DMS53 (cell line): ENCODE measurements around the gene GRID2.

Source experiments
- DNase-seq: peaks from one replicate; lab custom pipeline; 2025; lab: John Stamatoyannopoulos, UW

The GRID2 gene

DNA sequence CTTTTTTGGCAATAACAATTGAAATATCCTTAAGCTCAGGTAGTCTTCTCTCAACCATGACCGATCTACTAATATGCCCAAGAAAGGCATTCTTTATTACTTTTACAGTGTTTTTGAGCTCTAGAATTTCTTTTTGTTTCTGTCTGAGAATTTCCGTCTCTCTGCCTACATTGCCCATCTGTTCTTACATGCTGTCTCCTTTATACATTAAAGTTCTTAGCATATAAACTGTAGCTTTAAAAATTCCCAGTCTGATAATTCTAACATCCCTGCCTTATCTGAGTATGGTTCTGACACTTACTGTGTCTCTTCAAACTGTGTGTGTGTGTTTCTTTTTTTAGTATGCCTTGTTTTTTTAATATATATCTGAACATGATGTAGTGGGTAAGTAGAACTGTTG, 658.1 kb downstream of the GRID2 start:
- DNase-seq: no peak

DNA sequence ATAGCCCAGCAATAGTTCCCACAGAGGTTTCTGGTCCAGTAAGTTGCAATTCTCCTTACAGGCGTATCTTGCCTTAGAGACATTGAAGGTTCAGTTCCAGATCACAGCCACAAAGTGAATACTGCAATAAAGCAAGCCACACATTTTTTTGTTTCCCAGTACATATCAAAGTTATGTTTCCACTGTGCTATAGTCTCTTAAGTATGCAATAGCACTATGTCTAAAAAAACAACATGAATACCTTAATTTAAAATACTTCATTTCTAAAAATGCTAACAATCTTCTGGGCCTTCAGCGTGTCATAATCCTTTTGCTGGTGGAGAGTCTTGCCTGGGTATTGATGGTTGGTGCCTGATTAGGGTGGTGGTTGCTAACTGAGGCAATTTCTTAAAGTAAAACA, 659.1 kb downstream of the GRID2 start:
- no peak for DNase-seq

DNA sequence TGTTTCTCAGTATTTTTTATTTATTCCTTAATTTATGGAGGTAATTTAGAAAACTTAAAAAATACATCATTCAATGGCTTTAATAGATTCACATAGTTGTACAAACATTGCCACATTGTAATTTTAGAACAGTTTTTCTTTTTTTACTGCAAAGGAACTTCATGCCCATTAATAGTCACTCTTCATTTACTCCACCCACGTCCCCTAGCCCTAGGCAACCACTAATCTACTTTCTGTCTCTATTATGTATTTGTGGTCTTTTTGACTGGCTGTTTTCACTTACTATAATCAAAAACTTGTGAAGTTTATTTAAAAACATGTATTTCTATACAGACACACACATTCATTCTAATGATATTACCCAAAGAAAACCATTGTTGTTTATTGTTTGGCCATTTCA, 664.8 kb downstream of the GRID2 start:
- no peak for DNase-seq

DNA sequence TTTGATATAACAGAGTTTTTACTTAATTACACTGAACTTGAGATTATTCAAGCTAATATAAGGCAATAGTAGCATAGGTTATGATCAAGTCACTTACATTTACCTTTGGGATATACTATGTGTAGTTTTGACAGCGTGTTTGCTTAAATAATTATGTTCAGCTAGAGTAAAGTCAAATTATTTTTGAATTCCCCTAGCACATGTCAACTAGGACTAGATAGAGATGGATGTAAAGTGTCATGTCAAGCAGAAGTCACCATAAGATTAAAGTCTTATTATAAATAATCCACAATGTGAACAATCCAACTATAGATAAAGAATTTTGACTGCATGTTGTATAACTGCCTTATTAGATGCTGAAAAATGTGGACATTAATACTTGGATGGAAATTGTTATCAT, 665.2 kb downstream of the GRID2 start:
- DNase-seq: no peak

DNA sequence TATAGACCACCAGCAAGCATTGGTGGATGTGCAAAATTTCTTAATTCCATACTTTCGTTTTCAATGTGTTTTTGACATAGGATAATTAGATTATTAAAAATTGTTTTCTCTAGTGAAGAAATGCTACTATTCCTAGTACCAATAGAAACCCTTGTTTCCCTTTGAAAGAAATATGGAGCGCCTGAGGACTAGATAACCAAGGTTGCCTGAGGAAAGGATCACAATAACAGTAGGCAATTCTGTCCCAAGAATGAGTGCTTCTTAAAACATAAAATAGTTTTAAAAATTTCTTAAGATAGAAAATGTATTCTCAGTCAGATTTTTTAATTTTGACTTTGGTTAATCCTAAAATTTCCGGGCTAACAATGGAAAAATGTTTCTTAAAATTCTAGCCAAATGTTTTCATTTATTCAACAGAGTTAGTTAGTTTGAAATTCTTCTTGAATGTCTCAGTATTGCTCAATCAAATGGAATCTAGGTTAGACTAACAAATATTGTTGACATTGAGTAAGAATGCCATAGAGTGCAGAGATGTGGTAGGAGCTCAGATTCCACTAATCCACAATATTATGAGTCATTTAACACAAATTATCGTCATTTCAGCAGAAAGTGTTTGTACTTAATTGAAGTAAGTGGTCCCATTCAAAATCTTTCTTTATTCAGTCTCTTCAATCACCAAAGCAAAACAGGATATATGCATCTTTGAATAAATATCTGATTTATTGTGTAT, 666.0 kb downstream of the GRID2 start:
- peak; percentile 83 for DNase-seq

DNA sequence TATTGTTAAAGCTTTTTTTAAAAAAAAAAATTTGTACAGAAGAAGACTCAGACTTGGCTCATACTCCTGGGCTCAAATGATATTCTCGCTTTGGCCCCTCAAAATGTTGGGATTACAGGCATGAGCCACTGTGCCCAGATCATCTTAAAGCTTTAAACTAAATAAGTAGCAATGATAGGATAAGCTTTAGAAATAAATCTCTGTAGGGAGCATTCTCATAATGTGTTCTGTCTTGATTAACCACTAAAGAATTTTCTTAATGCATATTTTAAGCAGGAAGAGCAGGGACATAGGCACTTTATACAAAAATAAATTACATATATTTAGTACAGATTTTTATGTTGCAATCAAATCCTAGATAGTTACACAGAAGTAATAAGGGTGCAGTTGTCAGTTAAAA, 667.2 kb downstream of the GRID2 start:
- DNase-seq: no peak

DNA sequence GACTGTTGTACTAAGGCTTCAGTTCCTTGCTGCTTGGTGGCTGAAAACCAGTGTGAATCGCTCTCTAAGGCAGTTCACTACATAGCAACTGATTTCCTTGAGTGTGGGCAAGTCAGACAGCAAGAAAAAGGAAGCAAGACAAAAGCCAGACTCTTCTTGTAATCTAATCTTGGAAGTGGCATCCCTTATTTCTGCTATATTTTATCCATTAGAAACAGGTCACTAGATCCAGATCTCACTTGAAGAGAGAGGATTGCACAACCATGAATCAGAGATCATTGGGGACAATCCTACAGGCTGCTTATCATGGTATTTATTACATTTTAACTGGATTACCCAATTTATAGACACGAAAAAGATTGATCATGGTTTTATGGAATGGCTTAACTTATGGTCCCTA, 684.5 kb downstream of the GRID2 start:
- DNase-seq: no peak

DNA sequence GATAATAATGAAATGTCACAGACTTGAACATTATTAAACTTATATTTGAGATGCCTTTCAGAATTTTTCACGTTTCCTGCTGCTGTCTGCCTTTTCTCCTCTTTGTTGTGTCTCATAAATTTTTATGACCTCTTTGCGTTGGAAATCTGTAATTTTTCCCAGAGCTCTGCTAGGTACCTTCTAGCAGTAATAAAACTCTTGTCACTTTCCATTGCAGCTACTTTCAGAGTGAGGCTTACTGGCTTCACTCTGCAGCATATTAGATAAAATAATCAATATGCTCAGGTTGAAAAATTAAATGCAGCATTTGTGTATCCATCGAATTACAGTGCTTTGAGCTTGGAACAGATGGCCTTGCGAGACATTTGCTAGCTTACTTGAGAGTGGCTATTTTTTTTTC, 689.0 kb downstream of the GRID2 start:
- no peak for DNase-seq

DNA sequence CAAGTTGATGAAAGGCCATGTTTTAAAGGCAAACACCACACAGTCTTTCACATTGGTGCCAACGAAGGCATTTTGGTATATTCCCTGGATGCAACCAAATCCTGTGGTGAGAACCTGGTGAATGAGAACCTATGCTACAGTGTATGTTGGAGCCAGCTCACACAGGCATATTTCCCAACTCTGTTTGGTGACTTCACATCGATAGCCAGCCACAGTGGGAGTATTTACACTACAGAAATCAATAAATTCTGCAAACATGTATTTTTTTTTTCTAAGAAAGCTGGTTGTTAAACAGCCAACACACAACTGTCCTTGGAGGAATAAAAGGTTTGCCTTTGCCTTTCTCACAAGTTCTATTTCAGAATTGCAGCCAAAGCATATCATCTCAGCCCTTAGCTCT, 691.0 kb downstream of the GRID2 start:
- no peak for DNase-seq

DNA sequence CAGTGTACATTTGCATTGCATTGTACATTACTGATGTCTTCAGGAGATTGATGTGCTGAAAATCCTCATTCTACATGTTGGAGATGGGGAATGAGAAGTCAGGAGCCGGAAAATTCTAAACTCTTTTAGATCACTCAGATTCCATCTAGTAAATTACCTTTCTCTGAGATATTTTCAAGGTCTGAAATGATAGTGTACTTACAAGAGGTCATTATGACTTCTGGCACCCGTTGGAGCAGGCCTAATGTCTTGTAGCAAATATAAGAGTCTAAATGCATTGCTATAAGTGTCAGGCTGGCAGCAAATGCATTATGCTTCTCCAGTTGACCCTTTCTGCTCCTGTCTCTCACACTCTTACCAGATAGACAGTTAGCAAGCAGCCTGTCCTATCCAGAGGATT, 692.8 kb downstream of the GRID2 start:
- no peak for DNase-seq

DNA sequence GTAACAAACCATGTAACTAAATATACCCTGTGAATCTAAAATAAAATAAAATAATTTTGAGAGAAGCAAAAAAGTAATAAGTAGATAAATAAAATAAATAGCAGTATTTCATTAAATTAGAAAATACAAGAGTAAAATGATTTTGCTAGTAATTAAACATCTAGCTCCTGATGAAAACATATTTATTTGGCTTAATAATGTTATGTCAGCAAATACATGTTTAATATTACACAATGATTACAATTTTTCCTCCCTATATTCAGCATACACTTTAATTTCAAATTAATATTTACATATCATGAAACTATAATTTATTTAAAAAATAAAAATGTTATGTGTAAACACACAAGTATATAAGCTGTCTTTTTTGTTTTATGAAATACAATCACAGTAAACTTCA, 697.1 kb downstream of the GRID2 start:
- no peak for DNase-seq

DNA sequence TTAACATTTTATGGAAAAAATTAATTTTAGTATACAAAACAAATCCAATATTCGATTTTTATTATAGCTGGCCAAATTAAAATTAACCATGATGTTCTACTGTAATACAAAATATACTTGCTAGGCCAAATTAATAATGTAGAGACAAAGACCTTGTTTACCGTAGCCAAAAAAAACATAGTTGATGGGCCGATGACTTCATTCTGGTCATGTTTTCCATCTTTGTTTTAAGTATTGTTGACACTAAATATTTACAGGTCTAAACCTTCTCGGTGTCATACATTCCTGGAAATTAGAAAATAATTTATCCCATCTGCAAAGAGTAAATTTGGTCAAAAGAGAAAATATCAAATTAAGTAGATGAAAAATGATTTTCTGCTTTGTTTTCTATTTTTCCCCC, 698.5 kb downstream of the GRID2 start:
- DNase-seq: no peak

DNA sequence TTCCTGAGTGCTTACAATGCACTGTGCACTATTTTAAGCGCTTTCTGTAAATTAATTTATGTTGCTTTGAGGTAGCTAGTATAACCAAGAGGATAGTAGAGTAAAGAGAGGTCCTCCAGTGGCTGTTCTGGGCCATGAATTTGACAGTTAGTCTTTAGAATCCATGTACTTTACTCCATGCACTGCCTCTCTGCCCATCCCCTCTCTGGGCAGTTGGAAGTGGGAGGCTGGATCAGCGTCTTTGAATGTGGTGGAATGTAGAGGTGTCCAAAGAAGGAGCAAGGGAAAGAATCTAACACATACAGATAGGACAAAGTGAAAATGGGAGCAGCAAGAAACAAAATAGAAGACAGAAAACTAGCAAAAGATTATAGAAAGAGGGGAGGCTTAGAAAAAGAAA, 712.6 kb downstream of the GRID2 start:
- no peak for DNase-seq

DNA sequence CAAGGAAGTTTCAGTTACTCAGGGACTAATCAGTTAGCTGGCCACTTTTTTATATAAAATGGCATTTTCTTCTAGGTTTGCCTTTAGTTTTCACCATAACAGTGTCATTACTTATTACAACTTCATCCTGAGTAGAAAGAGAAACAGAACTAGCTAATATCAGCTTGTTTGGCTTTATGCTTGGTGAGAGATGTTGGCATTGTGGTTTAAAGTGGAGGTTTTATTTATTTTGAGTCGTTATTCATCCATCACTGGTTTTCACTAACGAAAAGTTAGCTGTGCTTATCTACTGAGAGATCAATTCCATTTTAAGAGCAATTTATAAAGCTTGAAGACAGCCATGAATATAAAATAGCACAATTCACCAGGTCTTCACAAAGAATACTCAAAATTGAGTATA, 714.5 kb downstream of the GRID2 start:
- DNase-seq: peak; percentile 11

DNA sequence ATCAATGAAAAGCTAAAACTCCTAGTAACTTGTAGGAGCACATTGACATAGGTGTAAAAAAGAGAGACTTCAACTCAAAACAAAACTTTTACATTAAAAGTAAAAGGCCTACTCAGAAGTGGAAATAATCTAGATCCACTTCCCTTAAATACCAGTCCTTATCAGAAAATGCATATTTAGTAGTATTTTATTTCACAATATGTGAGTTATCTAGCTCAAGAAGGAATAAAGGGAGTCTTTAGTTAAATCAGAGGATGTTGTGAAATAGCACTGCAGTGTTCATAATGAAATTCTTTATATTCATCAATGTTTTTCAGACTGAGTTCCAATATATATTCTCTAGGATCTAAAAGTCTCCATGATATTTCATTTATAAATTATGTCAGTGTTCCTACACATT, 715.0 kb downstream of the GRID2 start:
- no peak for DNase-seq

DNA sequence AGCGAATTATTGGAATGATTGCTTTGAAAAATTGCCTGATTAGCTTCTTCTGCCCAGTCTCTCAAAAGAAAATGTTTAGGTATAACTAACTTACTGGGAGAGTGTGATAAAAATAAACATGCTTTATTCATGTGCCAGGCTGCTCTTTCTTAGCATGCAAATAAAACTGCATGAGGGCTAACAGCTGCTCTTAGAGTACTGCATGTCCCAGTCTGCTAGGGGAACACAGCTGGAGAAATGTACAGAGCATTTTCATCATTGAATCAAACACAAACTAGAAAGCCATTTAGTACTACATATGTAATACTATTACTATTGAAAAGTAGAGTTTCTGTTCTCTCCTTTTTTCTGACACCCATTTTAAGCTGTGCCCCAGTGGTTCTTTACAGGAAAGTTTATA, 726.0 kb downstream of the GRID2 start:
- DNase-seq: peak; percentile 4

DNA sequence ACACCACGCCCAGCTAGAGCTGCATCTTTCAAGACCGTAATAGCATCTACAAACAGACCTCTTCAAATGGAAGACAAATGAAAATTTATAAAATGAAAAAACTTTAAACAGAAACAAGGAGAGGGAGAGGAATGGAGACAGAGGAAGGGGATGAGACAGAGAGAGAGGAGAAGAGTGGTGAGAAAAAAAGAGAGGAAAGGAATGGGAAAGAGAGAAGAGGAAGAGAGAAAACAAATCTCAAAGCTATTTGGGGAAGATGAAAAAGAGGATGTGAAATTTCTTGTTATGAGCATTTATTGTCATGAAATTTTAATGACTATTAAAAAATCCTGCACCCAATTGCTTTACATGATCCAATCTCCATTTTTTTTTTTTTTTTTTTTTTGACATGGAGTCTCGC, 726.9 kb downstream of the GRID2 start:
- DNase-seq: no peak

DNA sequence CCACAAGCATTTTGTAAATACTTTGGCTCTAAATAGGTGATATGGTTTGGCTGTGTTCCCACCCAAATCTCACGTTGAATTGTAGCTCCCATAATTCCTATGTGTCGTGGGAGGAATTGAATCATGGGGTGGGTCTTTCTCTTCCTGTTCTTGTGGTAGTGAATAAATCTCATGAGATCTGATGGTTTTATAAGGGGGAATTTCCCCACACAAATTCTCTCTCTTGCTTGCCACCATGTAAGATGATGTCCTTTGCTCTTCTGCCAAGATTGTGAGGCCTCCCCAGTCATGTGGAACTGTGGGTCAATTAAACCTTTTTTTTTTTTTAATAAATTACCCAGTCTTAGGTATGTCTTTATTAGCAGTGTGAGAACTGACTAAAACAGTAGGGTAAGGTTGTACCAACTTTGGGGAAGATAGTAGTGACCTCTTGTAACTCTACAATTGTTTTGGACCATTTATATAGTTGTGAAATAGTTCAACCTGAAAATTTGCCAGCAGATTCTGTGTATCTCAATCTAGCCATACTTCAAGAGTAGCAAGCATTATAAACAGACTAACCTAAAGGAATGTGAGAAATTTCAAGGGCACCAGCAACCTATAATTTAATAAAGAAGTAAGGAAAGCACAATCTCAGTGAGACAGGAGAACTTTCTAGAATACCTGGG, 727.8 kb downstream of the GRID2 start:
- DNase-seq: no peak

DNA sequence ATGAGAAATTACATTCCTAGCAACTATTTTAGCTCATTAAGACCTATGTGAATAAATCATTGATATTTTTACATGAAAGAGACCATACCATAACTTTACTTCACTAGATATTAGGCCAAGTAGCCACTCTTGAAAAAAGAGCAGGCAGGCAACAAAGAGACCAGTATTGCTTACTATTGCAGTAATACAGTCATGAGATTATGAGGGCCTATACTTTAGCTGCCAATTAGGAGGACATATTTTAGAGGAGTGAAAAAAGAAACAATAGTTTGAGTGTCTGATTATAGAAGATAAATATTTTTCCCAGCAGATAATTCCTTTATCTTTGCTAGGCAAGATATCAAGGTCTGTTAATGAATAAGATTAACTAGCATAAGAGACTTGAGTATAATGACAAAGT, 739.0 kb downstream of the GRID2 start:
- DNase-seq: no peak

DNA sequence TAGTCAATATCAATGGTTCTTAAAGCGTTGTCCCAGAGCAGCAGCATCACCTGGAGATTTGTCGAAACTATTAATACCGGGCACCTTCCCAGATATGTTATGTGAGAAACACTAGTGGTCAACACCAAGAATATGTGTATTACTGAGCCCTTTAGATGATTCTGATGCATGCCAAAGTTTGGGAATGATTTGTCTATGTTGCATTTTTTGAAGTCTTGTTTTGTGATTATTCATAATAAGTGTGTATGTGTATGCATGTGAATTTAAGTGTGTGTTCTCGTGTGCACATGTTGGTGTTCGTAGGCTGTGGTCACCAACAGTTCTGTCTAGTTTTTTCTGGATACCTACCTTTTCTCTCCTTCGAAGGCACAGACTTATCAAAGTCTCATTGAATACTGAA, 749.4 kb downstream of the GRID2 start:
- DNase-seq: no peak

DNA sequence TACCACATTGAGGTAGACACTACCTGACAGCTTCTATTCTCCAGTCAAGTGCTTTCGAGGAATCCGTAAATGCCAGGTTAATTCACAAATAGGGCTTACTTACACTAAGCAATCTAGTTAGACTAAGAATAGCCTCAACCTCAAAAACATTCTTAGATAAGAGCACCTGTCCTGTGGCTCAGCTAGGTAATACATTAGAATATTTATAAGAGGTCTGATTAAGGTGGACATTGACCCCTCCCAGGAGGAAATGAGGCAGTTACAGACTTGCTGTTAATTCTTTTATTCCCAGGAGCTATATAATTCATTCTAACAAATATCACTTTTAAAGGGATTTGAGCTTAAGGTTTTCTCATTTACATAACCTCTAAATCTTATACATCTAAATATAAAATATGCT, 758.1 kb downstream of the GRID2 start:
- no peak for DNase-seq

DNA sequence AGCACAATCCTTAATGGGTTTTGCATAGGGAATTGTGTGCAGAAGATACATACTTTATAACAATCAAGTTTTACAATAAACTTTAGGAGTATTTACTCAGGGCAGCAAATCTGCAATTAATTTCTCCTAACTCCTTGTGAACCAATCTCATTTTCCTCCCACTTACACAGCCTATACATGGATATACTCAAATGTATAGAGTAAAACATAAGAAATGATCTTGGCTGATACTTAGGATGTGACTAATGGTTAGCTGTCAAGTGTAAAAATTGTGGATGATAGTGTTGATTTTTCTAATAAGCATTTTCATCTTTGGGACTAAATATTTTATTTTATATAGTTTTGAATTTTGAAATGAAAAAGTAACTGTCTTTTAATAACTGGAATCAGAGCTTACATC, 759.6 kb downstream of the GRID2 start:
- no peak for DNase-seq

DNA sequence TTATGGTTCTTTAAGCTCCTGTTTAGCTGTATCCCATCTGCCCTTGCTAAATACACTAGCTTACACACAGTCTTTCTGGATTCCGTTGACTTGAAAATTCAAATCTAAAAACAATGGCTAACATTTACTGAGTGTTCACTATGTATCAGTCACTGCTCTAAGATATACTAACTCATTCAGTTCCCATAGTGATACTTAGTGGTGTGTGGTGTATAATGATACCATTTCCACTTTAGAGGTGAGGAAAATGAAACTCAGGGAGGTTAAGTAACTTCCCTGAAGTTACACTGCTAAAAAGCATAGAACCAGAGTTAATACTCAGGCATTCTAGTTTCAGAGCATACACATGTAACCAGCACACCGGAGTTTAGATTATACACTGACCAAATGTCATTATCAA, 762.0 kb downstream of the GRID2 start:
- DNase-seq: no peak

DNA sequence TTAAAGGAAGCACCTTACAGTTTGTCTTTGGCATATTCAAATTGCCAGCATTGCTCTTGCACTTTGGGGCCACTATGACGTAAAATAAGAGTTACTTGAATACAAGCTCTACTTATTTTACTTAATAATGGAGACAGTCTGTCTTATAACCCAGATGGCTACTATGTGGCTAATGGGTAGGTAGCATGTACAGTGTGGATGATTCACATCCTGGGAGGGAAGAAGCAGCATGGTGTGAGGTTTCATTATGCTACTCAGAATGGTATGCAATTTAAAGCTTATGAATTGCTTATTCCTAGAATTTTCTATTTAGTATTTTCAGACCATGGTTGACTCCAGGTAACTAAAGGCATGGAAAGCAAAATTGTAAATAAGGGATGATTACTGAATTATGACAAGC, 763.0 kb downstream of the GRID2 start:
- DNase-seq: peak; percentile 2
